Measurements from ENCODE around the gene PBX1.

- TF ChIP-seq POLR2AphosphoS5 (IDR thresholded peaks at IDR 0.05; ENCODE audit: low read depth) = no peak
- TF ChIP-seq CTCF (conservative IDR thresholded peaks at IDR 0.05; ENCODE audit: low read depth in 2 of 2) = no peak
- no peak for TF ChIP-seq STAT1 (IDR thresholded peaks at IDR 0.05; ENCODE audit: unreplicated experiment)
- no peak for TF ChIP-seq EZH2phosphoT487 (IDR thresholded peaks at IDR 0.05; ENCODE audit: unreplicated experiment)
- no peak for TF ChIP-seq EZH2 (IDR thresholded peaks at IDR 0.05; ENCODE audit: low read depth, unreplicated experiment)
- no peak for TF ChIP-seq REST (IDR thresholded peaks at IDR 0.05; ENCODE audit: unreplicated experiment)
- TF ChIP-seq NANOG (IDR thresholded peaks at IDR 0.05; ENCODE audit: borderline replicate concordance) = no peak
- no peak for TF ChIP-seq CREB1 (CRISPR knock-in tag; IDR thresholded peaks at IDR 0.05; ENCODE audit: low read depth)
- no peak for TF ChIP-seq ETS1 (IDR thresholded peaks at IDR 0.05)
- no peak for TF ChIP-seq JUNB (IDR thresholded peaks at IDR 0.05; ENCODE audit: unreplicated experiment)
- no peak for TF ChIP-seq ZNF331 (CRISPR knock-in tag; IDR thresholded peaks at IDR 0.05; ENCODE audit: low read depth)
- TF ChIP-seq ZNF462 (CRISPR knock-in tag; IDR thresholded peaks at IDR 0.05) = no peak
Measured at GRCh38 chr1:164685266-164686035, 126.5 kb downstream of the PBX1 start.

All from GM23338 (cell line).